GM19025 (cell line): ENCODE measurements around the gene PSMC3.

Experiments
- ATAC-seq: cut with Tn5 transposase; IDR thresholded peaks from one replicate; pipeline ENCODE4 v1.9.1; 2021; ENCODE audit warnings: mild to moderate bottlenecking, low read depth, moderate library complexity; ENCODE audit not compliant: unreplicated experiment

Gene PSMC3

DNA sequence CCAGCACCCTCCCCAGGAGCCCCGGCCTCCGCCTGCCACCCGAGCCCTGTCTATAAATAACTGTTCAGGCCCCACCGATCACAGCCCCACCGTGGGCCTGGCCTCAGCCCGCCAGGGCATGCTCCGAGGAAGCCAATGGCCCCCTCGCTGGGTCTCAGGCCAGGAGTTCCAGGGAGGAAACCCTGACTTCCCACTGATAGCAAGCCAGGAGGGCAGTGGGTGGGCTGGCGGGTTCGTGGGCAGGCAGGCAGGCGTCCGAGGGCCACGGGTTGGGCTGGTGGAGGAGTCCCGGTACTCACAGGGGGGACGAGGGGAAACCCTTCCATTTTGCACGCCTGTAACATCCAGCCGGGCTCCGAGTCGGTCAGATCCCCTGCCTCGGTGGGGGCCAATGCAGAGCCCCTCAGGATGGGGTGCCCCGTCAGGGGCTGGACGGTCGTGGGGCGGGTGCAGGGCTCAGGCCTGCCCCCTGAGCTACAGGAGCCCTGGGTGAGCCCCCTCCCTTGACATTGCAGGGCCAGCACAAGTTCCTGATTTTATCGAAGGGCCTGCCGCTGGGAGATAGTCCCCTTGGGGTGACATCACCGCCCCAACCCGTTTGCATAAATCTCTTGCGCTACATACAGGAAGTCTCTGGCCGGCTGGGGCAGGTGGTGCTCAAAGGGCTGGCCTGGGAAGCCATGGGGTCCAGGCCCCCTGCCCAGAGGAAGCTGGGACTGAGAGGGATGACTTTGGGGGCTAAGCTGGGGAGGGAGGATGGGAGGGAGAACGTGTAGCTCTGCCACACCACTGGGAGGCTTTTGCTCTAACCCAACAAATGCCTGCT, 48.0 kb downstream of the PSMC3 start, which contains the start of gene SPI1:
SPI1 (minus strand) TSS at position 538 of the 826 bp plus-strand sequence; CDS start at position 344, 194 bp downstream.
- ATAC-seq, result peak; percentile 75

DNA sequence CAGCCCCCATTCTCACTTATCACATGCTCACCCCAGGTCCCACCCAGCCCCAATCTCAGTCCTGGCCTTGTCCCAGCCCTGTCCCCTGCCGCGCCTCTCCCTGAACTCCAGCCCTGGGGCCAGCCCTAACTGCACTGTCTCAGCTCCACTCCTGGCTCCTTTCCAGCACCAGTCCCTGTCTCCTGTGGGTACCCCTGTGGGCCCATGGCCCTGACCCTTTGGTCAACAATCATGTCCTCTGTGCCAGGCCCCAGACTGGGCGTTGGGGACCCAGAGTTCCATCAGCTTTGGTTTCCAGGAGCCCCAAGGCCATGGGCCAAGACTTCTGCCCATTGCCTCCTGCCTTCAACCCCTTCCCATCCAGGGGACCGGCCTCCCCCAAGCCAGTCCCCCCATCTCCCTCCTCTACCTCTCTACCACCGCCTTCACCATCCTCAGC, 48.6 kb downstream of the PSMC3 start:
- no peak for ATAC-seq

DNA sequence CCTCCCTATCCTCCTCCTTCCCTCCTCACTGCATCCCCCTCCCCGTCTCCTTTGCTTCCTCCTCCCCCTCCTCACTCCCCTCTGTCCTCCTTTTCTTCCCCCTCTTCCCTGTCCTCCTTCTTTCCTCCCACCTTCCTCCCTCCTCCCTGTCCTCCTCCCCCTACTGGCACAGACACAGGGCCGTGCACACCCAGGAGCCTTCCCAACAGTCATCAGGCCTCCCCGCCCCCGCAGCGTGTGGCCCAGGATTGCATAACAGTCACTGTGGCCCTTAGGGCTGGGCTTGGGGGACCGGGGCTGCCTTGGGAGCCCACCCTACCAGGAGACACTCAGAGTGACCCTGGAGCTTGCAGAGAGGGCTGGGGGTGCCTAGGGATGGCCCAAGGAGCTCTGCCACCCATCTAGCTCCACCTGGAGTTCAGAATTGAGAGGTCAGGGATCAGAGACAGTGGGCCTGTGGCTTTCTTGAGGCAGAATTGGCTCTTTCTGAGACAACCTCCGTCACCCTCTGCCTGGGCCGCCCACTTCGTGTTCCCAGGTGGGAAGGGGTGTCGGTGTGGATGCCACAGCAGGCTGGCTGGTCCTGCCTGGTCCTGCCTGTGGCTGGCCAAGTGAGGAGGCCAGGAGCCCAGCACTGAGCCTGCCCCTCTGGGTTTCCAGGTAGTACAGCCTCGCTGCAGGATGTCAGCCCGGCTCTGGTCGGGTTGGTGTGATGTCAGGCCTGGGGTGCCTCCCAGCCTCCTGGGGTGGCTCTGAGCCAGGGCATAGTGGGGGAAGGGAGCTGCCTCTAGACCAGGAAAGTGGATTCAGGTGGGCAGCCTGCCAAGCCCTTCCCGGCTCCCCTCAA, 49.5 kb downstream of the PSMC3 start:
- peak; percentile 35 for ATAC-seq

DNA sequence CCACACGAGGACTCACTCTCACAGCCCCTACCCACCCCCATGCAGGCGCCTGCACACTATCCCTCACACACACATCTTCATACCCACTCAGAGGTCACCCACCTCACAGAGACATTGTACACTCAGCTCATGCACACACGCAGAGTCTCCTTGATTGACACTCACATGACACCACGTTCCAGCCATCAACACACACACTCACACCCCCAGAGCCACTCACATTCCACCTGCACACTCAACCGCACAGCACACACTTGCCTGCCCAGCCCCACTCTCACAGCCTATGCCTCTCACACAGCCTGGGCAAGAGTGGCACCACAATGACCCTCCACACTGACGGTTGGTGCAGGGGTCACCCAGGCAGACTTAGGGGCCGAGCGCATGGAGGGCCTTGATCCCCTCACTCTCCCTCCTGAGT, 50.1 kb downstream of the PSMC3 start:
- ATAC-seq, result no peak

DNA sequence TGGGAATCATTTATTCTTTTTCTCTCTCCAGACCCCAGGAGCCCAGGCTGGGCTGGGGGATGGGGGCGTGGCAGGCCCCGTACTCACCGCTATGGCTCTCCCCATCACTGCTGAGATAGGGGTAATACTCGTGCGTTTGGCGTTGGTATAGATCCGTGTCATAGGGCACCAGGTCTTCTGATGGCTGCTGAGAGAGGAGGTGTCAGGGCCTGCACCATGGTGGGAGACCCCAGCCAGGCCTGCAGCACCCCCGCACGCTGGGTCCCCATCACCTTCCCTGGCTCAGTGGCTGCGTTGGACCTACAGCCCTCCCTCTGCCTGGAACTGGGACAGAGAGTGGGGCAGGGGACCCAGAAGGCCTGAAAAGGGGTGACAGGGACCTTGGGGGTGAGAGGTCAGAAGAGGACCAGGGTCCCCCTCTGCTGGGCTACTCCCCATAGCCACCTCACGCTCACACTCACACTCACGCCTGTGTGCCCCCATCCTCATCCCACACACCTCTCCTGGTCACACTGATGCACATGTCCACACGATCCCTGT, 50.6 kb downstream of the PSMC3 start:
- no peak for ATAC-seq

DNA sequence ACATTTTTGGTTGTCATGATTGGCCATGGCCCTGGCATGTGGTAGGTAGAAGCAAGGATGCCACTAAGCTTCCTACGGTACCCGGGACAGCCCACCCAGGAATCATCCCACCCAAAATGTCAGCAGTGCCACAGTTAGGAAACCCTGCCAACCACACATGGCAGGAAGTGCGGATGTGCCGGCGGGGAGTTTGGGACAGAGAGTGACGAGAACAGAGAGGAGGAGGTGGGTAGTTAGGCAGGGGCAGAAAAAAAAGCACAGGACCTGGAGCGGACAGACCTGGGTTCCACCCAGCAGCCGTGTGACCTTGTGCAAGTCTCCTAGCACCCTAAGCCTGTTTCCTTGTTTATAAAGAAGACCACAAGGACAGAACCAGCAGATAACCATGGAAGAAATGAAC, 51.2 kb downstream of the PSMC3 start:
- no peak for ATAC-seq

DNA sequence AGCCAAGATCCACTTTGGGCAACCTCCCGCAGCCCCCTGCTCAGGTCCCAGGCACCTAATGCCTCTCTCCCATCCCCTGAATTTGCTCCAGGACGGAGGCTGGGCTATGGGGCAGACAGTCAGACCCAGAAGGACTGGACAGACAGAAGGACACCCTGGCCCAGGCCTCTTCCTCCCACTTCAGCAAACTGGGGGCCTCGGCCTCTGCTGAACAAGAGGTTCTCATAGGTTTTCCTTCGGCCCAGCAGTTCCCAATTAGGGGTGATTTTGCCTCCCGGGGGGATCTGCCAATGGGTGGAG, 51.6 kb downstream of the PSMC3 start:
- ATAC-seq, result no peak

DNA sequence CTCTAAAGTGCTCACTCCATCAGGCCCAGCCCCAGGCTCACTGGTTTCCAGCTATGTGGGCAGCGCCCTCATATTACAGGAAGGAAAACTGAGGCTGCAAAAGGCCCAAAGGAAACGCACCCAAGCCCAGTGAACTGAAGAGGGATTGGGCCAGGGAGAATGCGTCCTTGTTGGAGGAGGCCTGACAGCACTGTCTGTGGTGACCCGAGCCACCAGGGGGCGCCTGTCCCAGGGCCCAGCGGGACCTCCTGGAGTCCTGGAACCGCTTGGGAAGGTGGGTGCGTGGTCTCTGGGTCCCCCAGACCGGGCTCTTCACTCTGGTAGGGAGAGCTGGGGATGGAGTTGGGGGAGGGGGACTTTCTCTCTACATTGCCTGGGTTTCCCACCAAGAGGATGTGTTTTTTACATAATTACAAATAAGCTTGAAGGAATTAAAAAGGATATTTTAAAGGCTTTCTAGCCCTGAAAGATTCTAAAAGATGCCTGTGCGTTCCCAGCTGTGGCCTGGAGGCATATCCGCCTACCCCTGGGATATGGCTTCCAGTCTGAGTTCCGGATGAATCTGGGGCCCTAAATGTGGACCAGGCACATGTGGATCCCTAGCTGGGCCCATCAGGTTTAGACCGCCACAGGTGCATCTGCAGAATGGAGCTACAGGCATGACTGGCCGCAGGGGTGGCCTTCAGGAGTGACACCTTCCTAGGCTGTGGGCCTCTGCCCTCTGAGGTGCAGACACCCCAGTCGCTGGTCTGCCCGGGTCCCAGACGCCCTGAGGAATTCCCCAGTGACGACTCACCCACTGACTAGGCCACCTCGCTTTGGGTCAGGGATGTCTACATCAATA, 52.1 kb downstream of the PSMC3 start:
- ATAC-seq, result no peak

DNA sequence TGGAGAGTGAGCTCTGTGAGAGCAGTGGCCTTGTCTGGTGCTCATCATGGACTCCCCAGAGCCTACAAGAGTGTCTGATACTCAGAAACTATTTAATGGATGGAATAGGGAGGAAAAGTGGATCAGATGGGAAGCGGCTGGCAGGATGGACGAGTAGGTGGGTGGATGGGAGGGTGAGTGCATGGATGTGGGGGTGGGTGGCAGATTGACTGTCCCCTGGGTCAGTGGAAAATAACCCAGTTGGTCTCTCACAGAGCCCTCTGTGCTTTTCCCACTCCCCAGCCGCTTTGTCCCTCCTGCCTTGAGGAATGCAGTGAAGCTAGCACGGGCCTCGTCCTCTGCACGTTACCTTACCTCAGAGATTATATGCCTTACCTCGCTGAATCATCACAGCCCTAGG, 53.8 kb downstream of the PSMC3 start:
- ATAC-seq, result no peak

DNA sequence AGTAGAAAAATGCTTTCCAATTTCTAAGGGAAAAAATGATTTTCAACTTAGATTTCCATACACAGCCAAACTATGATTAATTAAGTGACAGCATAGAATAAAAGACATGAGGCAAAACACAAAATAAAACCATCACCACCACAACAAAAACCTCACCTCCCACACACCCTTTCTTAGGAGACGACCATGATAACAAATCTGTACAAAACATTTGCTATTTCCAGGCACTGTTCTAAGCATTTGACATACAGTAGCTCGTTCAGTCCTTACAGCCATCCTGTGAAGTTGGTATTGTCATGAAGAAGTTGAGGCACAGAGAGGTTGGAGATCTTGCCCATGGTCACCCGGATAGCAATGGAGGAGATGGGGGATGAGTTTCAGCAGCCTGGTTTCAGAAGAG, 56.6 kb downstream of the PSMC3 start:
- no peak for ATAC-seq
